Psoas muscle (tissue), 8 donors: ENCODE data around the gene PDGFD. TPM values are rescaled to one million over a fixed set of nuclear protein-coding genes. Genes with fewer than 3 reads are reported as not detected.

Source experiments
- ATAC-seq, 4 donors: fragments of 200-7000 bp; cut with Tn5 transposase; one replicate each; pipeline ENCODE4 v1.9.1; 2020; ENCODE audit warnings: moderate library complexity in 3 of 4, mild to moderate bottlenecking in 2 of 4
- DNase-seq, 2 donors: peaks; one replicate each; pipeline ENCODE4 v3.0.0-alpha.2; 2020
- H3K27ac ChIP-seq: fragments of 200-600 bp; one replicate; pipeline ENCODE4 v1.8.0; 2022
- H3K27me3 ChIP-seq, 3 donors: fragments of 200-600 bp in 1 of 3; one replicate each; pipeline versions ENCODE4 v1.6.1 to v1.8.0; 2013 to 2022; ENCODE audit warnings: low read length in 2 of 3, mild to moderate bottlenecking in 2 of 3, moderate library complexity in 1 of 3; ENCODE audit not compliant: insufficient read depth in 3 of 3
- H3K36me3 ChIP-seq, 2 donors: fragments of 200-600 bp in 1 of 2; one replicate each; pipeline versions ENCODE4 v1.6.1 to v1.8.0; 2013 to 2022; ENCODE audit warnings: low read depth in 1 of 2, mild to moderate bottlenecking in 1 of 2, moderate library complexity in 1 of 2; ENCODE audit not compliant: insufficient read depth in 1 of 2
- H3K4me1 ChIP-seq: fragments of 200-600 bp; one replicate; pipeline ENCODE4 v1.8.0; 2022
- H3K4me3 ChIP-seq: fragments of 200-600 bp; one replicate; pipeline ENCODE4 v1.8.0; 2022; ENCODE audit warnings: mild to moderate bottlenecking
- H3K9me3 ChIP-seq: fragments of 200-600 bp; one replicate; pipeline ENCODE4 v1.8.0; 2022
- CTCF ChIP-seq: fragments of 200-600 bp; IDR thresholded peaks from one replicate; pipeline ENCODE4 v1.8.0; 2022; ENCODE audit warnings: antibody characterized with exemption
- WGBS, 3 donors: extraction: QIAGEN DNeasy Blood & Tissue Kit; methylation state at CpG; one replicate each; pipeline versions ENCODE4 v1.1.6 to v1.1.7; 2013; 5-methylcytosine and 5-hydroxymethylcytosine counted together
- intact Hi-C, 2 donors: fragments of 100-400 bp; cut with DNase I; formaldehyde crosslinking; loops; one replicate each; pipeline versions ENCODE4 v1.11.0 to v1.14.2; 2022
- polyA plus RNA-seq, 3 donors: library from polyadenylated mRNA; stranded (reverse); fragments of 200-250 nt; gene quantifications; one replicate each; pipeline ENCODE4 v1.2.3, GENCODE V29; 2013
- total RNA-seq, 4 donors: library from RNA; stranded (reverse); fragmentation: NEBNext Ultra II Directional in 2 of 4; extraction: Animal tissue kit (Norgen Biotek cat#: 25700) in 2 of 4; gene quantifications; one replicate each; pipeline versions ENCODE4 v1.2.1 to v1.2.4, GENCODE V29; 2021 to 2023
- donor health status: healthy with polysubstance abuse.
- donor health status: DM: no; HTN: no; CAD: no; lungs with moderate emphysema.
- donor health status: Bipolar disorder and iron deficiency.
- donor health status: healthy.
- donor health status: DM: yes; HTN: yes; CAD: no.
- donor health status: DM: no; HTN: no; CAD: no.
- donor health status: DM: no; HTN: no; CAD: no.
- donor health status: DM: yes; HTN: yes; CAD: no.

PDGFD gene
- total and polyA plus RNA-seq, 7 donors, result 0.53 to 5.6 (median 1.2) TPM

- no peak for TF ChIP-seq CTCF
- intact Hi-C loops, result no loop called here
- no peaks in the 10 kb centered on the region for H3K36me3 ChIP-seq
- no peak overlapping the region for H3K4me3 ChIP-seq
- H3K27me3 ChIP-seq, result no peaks in the 10 kb centered on the region
- H3K27ac ChIP-seq, result no peak overlapping the region
- no peaks in the 10 kb centered on the region for H3K9me3 ChIP-seq
- no peak for DNase-seq
- no peak for ATAC-seq
- WGBS, 3 donors, result 95 to 99% (median 97%) methylated on average over 4 of the region's 4 CpGs
- H3K4me1 ChIP-seq, result no peaks in the 10 kb centered on the region
Measured at GRCh38 chr11:103995896-103996295, 168.1 kb downstream of the PDGFD start.

GRCh38 chr11:103994518-103994917, 169.4 kb downstream of the PDGFD start:
- 47 to 66% (median 52%) methylated on average over 2 of the region's 2 CpGs for whole genome bisulfite sequencing, 3 donors
- Histone ChIP-seq H3K4me3 (no peak overlapping the region), H3K27me3 (no peaks in the 10 kb centered on the region), H3K36me3 (no peaks in the 10 kb centered on the region), H3K9me3 (no peaks in the 10 kb centered on the region), H3K4me1 (no peaks in the 10 kb centered on the region), H3K27ac (no peak overlapping the region)
- ATAC-seq (no peak), DNase-seq (no peak)
- intact Hi-C loops, result no loop called here
- no peak for TF ChIP-seq CTCF

GRCh38 chr11:103994094-103994493, 169.9 kb downstream of the PDGFD start:
- Histone ChIP-seq H3K27ac (no peak overlapping the region), H3K9me3 (no peaks in the 10 kb centered on the region), H3K36me3 (no peaks in the 10 kb centered on the region), H3K4me1 (no peaks in the 10 kb centered on the region), H3K27me3 (no peaks in the 10 kb centered on the region), H3K4me3 (no peak overlapping the region)
- DNase-seq (no peak), ATAC-seq (no peak)
- intact Hi-C loops, result no loop called here
- 47 to 79% (median 49%) methylated on average over 1 of the region's 1 CpG for WGBS, 3 donors
- TF ChIP-seq CTCF, result no peak

GRCh38 chr11:103993507-103993906, 170.4 kb downstream of the PDGFD start:
- no peak for TF ChIP-seq CTCF
- Histone ChIP-seq H3K4me1 (no peaks in the 10 kb centered on the region), H3K27me3 (no peaks in the 10 kb centered on the region), H3K36me3 (no peaks in the 10 kb centered on the region), H3K4me3 (no peak overlapping the region), H3K27ac (no peak overlapping the region), H3K9me3 (no peaks in the 10 kb centered on the region)
- intact Hi-C loops, result no loop called here
- ATAC-seq, result no peak
- DNase-seq, result no peak

- ATAC-seq, result no peak
- 68 to 81% (median 72%) methylated on average over 4 of the region's 4 CpGs for WGBS, 3 donors
Measured at GRCh38 chr11:103988595-103988969, 175.4 kb downstream of the PDGFD start.

More at GRCh38 chr11:103988595-103988969, 175.4 kb downstream of the PDGFD start:
- H3K4me1 ChIP-seq, result no peaks in the 10 kb centered on the region
- intact Hi-C loops, result no loop called here
- no peak overlapping the region for H3K4me3 ChIP-seq
- no peak for DNase-seq
- no peak overlapping the region for H3K27ac ChIP-seq
- no peaks in the 10 kb centered on the region for H3K27me3 ChIP-seq
- TF ChIP-seq CTCF, result no peak
- H3K36me3 ChIP-seq, result no peaks in the 10 kb centered on the region
- no peaks in the 10 kb centered on the region for H3K9me3 ChIP-seq
